HG03469 (cell line): ENCODE data around the gene RERE.

Experiments used
- ATAC-seq: cut with Tn5 transposase; IDR thresholded peaks from one replicate; pipeline ENCODE4 v1.9.1; 2021; ENCODE audit warnings: mild to moderate bottlenecking, moderate library complexity, moderate number of reproducible peaks; ENCODE audit not compliant: unreplicated experiment

RERE gene

DNA sequence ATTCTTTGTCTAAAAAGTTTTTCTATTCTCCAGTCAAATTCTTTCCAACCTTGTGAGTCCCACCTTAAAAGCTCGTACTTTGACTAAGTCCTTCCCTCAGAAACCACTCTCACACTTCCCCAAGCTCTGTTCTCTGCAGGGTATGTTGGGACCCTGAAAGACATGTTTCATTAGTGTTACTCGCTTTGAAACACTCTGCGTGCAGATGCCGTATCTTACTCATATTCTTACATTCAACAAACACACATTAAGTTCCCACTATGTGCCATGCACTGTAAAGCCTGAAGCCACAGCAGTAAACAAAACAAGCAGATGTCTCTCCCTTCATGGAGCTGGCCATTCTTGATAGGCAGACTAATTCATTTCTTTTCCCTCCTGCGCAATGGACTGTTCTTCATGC lies 229.7 kb downstream of the RERE start:
- ATAC-seq = no peak

DNA sequence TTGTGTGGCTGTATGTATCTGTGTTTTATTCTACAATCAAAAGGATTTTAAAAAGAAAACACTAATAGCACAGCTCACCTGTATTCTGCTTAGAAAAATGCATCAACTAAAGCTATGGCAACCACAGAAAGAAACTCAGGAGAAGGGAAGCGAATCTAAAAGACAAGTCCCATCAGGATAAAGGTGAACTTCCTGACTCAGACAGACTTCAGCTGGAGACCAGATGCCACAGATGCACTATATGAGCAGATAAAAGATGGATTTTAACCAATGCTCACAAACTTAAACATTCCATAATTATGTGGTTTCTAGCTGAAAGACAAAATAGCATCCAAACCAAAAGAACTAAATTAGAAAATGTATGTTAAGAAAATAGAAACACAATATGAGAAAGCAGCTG lies 231.0 kb downstream of the RERE start:
- ATAC-seq = no peak

DNA sequence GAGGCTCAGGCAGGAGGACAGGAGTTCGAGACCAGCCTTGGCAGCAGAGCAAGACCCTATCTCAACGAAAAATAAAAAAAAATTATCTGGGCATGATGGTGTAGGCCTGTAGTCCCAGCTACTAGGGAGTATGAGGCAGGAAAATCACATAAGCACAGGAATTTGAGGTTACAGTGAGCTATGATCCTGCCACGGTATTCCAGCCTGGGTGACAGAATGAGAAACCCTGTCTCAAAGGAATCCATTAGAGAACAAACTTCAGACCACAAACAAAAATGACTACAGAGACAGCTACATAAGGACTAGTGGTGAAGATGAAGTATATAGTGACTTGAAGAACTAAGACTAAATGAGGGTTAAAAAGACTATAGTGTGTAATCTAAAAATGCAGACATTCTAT lies 233.1 kb downstream of the RERE start:
- no peak for ATAC-seq

DNA sequence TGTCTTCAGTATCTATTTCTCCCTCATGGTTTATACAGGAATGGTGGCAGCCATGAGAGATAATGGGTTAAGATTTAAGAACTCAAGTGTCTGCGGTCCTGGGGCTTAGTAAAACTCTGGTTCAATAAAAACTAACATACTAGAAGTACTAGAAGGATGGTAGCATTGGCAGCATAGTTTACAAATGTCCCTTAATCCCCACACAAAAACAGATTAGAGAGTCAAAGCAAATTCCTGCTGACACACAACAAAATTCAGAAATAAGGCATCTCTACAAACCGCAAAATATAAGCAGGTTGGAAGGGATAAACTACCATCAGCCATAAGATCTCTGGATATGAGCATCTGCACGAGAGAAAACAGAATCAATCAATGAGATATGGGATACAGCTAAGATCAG lies 234.4 kb downstream of the RERE start:
- no peak for ATAC-seq

DNA sequence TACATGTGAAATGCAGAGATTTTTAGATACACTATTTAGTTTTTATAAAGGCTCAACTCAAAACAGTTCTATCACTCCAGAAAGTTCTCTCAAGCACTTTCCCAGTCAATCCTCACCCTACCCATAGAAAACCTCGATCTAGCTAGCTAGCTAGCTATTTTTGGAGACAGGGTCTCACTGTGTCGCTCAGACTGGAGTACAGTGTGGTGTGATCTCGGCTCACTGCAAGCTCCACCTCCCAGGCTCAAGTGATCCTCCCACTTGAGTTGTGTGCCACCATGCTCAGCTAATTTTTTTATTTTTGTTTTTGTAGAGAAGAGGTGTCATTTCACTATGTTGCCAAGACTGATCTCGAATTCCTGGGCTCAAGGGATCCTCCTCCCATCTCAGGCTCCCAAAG lies 236.9 kb downstream of the RERE start:
- ATAC-seq = no peak

DNA sequence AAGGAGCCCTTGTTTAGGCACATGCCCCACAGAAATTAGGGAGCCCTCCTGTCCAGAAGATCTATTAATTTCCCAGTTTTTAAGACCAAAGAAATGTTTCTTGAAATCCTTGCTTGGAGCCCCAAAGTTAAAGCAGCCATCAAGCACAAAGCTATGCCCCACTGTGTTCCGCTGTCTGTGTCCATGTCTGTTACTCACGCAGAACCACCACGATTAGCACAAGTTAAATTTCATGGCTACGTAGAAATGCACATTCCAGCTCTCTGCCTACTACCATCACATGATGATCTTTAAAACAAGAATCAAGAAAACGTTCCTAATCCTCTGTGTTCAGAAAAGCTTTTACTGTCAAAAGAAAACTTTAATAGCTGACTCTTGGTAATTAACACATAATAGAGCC lies 238.5 kb downstream of the RERE start:
- no peak for ATAC-seq

DNA sequence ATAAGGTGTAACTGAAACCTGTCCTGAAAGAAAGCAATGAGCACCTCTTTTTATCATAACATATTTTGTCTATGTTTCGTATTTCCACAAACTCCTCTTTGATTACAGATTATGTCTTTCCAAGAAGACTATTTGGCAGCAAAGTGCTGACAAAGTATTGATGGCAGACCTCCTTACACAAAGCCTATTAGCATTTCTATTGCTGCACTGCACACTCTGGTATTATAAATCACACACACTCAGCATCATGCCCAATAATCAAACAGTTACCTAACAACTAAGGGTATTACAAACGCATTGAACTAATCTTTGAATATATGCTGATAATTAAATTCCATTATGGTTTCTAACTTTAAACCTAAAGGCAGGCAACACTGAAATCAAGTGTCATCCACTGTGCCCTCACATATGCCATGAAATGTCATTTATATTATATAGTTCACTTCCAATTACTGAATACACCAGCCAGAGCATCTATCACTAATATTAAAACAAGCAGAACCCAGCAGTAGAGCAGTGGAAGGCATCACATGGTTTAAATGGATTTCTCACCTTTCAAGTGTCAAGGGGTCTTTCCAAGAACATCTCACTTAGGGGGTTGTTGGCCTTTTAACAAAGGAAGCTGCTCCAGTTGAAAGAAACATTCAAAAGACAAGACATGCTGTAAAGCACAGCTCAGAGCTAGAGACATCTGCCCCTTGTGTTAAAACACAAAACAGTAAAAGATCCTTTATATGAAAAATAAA lies 239.1 kb downstream of the RERE start:
- ATAC-seq = no peak

DNA sequence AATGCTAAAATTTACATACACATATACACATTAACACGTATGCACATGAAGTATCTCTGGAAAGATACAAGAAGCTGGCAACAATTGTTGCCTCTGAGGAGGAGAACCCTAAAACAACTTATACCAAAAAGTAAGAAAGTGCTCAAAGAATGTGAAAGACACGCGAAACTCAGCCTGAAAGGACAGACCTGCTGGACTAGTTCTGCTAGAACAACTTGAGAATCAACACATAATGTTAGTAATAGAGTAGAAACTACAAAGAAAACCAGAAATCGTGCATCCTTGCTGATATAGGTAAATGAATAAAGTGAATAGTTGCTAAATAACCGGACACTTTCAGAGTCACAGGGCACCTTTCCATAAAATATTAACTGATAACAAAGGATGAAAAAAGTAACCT lies 242.5 kb downstream of the RERE start:
- ATAC-seq = no peak

DNA sequence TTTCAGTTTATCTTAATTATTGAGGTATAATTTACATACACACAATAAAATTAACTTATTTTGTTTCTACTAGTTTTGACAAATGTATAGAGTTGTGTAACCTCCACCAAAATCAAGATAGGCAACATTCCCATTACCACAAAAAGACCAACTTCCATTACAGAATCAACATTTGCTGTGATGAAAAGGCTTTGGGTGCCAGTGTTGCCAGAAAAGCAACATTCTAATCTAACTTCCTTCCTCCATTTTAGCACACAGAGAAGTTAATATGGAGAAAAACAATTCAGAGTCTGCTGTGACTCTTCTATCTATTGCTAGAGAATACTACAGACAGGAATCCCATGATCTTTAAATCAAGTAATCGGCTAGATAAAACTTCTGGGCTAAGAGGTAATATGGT lies 245.3 kb downstream of the RERE start:
- no peak for ATAC-seq

DNA sequence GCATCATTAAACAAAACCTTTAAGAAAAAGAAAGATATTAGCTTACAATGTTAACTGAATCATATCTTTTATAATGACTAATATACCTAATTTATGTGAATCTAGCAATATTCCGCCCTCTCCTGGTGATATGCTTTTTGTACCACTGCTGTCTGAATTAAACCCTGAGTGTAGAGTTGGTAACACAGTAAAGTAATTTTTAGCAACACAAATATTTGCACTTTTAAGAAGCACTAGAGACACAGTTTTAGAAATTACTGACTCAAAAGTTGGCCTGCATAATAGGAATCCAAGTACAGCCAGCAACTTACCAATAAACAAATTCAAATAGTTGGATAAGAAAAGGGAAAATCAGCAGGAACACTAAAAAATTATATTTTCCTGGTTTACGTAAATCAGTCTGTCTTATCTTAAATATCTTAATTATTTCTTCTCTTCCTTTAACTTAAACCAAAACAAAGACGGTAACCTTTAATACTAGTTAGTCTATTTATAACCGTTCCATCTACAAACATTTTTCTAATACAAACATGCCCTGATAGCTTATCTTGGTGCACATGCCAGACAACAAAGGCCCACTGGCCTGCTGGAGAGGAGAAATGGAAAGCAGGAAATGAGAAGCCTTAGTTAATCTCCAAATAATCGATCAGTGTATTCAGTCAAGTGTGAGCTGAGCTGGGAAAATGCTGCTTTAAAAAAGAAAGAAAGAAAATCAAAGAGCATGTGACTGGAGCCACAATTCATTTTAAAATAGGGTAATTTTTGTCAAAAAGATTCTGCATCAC lies 246.0 kb downstream of the RERE start:
- ATAC-seq = no peak

DNA sequence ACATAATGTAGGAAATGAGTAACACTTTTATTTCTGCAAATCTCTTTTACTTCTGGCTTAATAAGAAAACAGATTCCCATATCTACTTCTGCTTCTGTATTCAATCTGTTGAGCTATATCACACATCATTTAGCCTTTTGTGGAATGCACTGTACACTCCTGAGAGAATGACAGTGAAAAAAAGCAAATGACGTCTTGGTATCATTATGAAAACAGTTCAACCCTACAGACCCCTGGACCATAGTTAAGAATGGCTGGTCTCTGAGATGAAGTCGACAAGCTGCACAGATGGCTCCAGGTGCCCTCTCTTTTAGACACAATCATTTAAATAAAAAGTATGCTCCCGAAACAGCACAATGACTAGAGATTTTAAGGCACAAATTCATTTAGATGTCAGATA lies 247.0 kb downstream of the RERE start:
- no peak for ATAC-seq

DNA sequence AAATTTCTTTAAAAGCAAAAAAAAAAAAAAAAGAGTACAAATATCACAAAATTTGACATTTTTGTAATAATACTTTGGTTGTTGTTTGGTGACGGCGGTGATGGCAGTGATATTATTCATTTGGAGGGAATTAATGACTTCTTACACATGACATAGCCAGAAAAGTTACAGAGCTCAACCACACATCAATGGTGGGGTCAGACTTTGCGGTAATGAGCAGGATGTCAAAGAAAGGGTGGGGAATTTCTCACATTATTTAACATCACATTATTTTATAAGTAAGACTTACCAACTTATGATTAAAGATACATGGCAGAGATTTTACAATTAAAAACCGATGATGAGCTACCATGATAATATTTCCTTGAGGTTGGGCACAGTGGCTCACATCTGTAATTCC lies 248.2 kb downstream of the RERE start:
- no peak for ATAC-seq

DNA sequence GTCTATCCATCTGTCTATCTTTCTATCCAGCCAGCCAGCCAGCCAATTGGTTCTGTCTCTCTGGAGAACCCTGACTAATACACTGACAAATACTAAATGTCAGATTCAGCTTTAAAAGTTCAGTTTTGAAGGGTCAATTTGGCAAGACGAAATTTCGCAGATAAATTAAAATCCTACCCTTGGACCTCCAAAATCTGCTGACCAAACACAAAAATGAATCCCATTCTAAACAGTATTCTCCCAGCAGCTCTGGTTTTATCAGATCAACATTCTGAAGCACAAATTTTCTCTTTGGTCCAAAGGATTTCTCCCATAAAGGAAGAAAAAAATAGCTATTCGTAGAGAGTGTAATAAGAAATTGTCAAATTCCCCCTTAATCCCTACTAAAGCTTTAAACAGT lies 248.6 kb downstream of the RERE start:
- no peak for ATAC-seq

DNA sequence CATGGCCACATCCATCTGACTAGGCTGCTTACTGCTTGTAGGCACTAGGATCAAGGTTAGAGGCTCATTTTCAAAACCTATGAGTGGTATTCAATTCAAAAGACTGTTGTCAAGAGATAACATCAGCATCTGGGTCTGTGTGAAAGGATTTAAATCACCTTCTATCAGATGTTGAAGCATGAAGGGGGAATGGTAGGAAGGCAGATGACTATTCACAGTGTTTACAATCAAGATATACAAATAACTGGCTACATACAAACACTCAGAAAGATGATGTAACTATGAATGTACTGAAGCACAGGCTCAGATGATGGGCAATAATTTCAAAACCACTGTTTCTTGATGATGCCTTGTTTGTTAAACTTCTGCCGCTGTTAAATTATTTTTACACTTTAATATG lies 250.3 kb downstream of the RERE start:
- ATAC-seq = no peak

DNA sequence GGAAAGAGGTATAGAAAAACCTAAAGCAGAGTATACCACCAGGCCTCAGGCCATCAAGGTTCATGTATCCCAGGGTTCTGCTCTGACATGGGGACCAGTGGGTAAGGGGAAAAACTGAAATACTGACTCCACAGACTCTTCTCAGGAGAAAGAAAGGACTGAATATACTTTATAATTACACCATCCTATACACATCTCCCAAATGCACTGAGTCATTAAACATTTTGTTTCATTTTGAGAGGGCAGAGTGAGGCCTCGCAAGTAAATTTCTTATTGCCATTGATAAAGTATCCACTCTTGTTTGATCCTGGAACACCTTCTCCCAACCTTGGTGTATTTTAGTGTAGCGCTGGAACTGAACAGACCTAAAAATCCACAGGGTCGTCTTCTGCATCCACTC lies 251.6 kb downstream of the RERE start:
- ATAC-seq = no peak

DNA sequence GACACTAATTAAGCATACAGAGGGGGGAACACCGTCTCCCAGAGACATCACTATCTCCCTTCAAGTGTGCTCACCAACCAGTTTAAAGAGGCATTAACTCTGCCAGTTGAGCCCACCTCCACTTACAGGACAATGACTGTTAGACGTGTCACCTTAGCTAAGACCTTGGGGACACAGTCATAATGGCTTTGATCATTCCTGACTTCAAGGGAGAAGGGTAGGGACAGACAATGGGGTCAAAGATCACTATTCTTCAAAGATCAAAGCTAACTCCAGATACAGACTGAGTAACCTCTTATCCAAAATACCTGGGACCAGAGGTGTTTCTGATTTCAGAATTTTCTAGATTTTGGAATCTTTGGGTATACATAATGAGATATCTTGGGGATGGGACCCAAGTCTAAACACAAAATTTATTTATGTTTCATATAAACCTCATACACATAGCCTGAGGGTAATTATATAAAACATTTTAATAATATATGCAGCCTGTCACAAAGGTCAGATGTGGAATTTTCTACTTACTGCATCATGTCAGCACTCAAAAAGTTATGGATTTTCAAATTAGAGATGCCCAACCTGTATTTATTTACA lies 253.4 kb downstream of the RERE start:
- no peak for ATAC-seq

DNA sequence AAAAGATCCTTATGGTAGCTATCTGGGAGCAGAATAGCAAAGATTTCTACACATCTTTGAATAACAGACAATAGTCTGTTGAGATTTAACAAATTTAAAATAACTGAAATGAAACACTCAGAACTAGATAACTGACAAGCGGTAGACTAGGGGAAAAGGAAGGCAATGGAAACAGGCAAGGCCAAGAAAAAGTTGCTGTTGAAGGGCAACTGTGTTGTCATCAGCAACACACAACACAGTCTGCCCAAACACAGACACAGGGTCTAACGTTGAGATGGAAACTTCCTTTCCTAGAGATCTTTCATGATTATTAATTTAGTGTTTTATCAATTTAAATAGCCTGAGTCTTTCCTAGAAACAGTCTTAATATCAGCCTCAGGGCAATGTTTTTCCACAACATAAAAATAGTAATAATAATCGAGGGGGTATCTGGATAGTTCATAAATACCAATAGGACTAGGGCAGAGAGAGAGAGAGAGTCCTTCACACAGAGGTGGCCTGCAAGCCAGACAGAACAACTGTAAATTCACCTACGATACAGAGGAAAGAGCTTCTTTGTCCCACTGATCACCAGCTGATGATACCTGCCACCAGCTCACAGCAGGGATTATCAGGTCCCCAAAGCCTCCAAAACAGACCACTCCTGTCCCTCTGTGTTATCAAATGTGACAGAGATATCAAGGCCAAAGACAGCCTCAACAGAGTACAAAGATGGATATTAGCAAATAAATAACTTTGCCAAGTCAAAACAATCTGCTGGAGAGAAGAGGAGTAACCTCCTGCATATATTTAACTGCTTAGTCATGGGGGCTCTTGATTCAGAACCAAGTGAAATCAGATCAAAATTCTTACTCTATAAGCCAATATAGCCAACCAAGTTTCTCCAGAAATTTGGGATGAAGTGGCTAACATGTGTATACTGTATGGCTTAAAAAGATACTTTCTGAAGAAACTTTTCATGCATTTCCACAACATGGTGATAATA lies 254.3 kb downstream of the RERE start:
- no peak for ATAC-seq

DNA sequence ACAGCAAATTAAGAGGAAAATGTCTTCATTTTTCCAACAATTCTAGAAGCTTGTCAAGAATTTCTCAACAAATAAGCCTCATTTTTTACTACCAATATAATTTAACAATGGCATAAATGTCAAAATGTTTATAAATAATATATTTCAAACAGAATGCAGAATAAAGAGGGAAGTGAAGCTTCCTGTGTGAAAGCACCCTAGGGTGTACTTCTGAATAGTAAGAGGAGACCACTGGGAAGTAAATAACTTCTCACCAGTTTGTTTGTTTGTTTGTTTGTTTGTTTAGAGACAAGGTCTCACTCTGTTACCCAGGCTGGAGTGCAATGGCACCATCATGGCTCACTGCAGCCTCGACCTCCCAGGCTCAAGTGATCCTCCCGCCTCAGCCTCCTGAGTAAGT lies 255.2 kb downstream of the RERE start:
- ATAC-seq = no peak

DNA sequence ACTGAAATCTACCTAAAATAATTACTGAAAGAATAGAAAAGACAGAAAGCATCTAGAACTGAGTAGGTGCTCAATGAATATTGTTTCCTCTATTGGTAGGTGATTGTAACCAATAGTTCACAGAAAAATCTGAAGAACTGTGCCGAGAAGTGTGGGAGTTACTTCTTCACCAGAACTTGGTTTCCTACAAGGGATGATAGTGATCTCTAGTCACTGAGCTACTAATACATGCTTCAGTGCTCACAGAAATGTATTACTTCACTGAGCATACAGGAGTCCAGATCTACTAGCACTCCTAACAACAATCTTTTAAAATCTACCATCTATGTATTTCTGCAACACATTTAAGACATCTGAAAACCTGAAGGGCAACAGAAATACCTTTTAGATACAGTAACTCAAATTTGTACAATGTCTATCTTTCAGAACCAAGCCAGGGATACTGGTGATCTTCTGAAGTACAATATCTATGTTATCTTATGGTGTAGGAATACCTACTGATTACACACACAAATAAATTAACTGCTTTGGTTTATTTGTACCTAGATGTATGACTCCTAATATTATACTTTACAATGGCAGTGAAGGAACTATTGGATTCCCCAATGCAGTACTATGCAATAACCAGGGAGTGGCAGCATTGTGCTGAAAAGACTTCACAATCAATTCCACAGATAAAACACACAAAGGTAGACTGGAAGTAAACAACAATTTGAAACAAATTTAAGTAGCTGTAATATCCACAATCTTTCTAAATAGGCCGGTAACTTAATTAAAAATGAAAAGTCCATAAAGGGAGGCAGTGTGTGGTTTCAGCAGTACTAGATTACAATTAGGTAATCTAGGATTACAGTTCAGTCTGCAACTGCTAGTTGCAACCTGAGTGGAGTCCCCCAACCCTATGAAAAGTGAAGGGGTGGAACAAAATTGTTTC lies 256.6 kb downstream of the RERE start:
- ATAC-seq = no peak

DNA sequence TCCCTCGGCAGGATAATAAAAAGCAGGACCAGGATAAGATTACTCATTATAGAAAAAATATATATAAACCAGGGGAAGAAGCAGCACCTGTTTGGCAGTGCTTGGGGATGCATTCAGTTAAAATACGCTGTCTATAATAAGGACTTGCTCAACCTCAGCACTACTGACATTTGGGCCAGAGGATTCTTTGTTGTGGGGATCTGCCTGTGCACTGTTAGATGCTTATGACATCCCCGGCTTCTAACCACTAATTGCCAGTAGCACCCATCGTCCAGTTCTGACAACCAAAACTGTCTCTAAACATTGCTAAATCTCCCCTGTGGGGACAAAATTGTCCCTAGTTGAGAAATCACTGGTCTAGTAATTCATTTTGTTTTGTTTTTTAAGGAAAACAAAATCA lies 257.4 kb downstream of the RERE start:
- no peak for ATAC-seq
